ENCODE results near the gene CASP8AP2. TPM values are rescaled to one million over a fixed set of nuclear protein-coding genes. Genes with fewer than 3 reads are reported as not detected.
A peak's percentile ranks its signal among the peaks of the same experiment; 100 is the strongest.
"Not testable (repeated sequence)": the region's sequence is repeated elsewhere in the genome, so short reads cannot be mapped to it uniquely, and the experiment has no call there.

CASP8AP2 gene
- total RNA-seq = 10 to 100 TPM; 33.3 to 33.9 TPM

DNA sequence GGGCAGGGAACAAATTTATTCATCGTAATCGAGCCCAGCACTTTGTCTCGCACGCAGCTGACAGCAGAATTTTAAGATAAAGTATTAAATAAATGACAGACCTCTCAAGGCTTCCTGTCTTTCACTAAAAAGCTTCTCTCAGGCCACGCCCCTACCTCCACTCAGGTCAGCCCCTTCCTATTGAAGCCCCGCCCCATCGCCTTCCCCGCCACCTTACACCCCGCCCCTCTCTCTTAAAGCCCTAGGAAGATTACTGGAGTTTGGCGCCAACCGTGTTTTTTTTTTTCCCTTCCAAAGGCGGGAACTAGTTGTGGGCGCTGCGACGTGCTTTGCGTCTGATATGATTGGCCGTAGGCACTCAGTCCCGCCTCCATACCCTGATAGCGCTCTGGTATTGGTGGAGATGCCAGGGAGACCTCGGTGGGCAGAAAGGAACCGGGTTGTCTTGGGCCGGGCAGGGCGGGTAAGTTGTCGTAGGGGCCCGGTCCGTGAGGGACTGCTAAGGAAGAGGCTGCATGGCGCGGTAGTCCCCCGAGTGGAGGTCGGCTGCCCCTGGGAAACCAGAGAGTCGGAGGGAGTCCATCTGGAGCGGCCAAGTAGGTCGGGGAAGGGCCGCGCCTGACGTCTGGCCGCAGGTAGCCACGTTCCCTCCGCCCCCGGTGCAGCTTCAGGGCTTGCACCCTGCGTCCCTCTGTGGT, at the start of gene CASP8AP2:
TSS of gene CASP8AP2 (plus strand) at position 409 of the 698 bp plus-strand sequence.
- DNase-seq = peak; percentile 90
- Mint-ChIP-seq H3K27ac (peak within 1 kb of the TSS; percentile 98), H3K9me3 (peaks cover 1% of the 10 kb centered on the region), H3K36me3 (peaks cover 42% of the 10 kb centered on the region), H3K27me3 (no peaks in the 10 kb centered on the region), H3K4me1 (peaks cover 31% of the 10 kb centered on the region), H3K4me3 (peak within 1 kb of the TSS; percentile 99)

GRCh38 chr6:89781070-89782034, 48.3 kb upstream of the CASP8AP2 start:
- Mint-ChIP-seq H3K27me3 (no peaks in the 10 kb centered on the region), H3K4me1 (no peaks in the 10 kb centered on the region), H3K27ac (no peak overlapping the region), H3K9me3 (no peaks in the 10 kb centered on the region), H3K4me3 (no peak overlapping the region), H3K36me3 (peaks cover 54% of the 10 kb centered on the region)
- no peak for DNase-seq

DNA sequence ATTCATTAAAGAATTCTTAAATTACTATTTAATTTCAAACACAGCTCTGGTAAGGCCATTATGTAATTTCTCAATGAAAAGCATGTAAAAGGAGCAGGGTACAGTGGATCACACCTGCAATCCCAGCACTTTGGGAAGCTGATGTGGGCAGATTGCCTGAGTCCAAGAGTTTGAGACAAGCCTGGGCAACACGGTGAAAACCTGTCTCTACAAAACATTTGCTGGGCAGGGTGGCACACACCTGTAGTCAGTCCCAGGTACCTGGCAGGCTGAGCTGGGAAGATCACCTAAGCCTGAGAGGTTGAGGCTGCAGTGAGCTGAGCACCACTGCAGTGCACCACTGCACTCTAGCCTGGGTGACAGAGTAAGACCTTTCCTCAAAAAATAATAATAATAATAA, 47.5 kb upstream of the CASP8AP2 start:
- H3K27ac Mint-ChIP-seq = no peak overlapping the region
- no peaks in the 10 kb centered on the region for H3K4me1 Mint-ChIP-seq
- no peak for DNase-seq
- peaks cover 54% of the 10 kb centered on the region for H3K36me3 Mint-ChIP-seq
- H3K27me3 Mint-ChIP-seq = no peaks in the 10 kb centered on the region
- H3K9me3 Mint-ChIP-seq = no peaks in the 10 kb centered on the region
- no peak overlapping the region for H3K4me3 Mint-ChIP-seq

DNA sequence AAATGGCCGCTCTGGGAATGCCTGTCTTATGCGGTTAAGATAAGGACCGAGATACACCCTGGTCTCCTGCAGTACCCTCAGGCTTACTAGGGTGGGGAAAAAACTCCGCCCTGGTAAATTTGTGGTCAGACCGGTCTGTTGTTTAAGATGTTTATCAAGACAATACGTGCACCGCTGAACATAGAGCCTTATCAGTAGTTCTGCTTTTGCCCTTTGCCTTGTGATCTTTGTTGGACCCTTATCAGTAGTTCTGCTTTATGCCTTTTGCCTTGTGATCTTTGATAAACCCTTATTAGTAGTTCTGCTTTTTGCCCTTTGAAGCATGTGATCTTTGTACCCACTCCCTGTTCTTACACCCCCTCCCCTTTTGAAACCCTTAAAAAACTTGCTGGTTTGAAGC, 46.4 kb upstream of the CASP8AP2 start:
- H3K27me3 Mint-ChIP-seq, H3K27ac Mint-ChIP-seq, DNase-seq, H3K4me1 Mint-ChIP-seq, H3K9me3 Mint-ChIP-seq, H3K4me3 Mint-ChIP-seq: not testable (repeated sequence)
- H3K36me3 Mint-ChIP-seq = peaks cover 55% of the 10 kb centered on the region

DNA sequence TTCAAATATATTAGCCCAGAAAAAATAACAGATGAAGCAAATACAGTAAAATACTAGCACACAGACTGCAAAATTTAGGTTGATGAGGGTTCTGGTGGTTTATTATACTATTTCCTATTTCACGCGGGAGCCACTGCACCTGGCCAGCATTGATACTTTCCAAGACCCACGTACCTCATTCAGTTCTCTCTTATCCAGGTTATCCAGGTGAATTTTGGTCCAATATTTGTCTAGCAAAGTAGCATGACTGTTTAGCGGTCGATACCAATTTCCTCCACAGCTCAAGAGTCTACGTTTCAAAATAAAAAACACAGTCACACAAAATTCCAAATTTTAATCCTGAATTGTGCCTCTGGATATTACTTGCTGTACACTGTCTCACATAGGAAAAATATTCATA, 44.8 kb upstream of the CASP8AP2 start:
- no peak for DNase-seq
- Mint-ChIP-seq H3K4me3 (no peak overlapping the region), H3K9me3 (no peaks in the 10 kb centered on the region), H3K36me3 (peaks cover 59% of the 10 kb centered on the region), H3K27me3 (no peaks in the 10 kb centered on the region), H3K27ac (no peak overlapping the region), H3K4me1 (no peaks in the 10 kb centered on the region)

- no peak for DNase-seq
- Mint-ChIP-seq H3K27me3 (no peaks in the 10 kb centered on the region), H3K4me1 (no peaks in the 10 kb centered on the region), H3K27ac (no peak overlapping the region), H3K9me3 (no peaks in the 10 kb centered on the region), H3K36me3 (peaks cover 49% of the 10 kb centered on the region), H3K4me3 (no peak overlapping the region)
Observed at GRCh38 chr6:89786970-89787369, 42.7 kb upstream of the CASP8AP2 start.

DNA sequence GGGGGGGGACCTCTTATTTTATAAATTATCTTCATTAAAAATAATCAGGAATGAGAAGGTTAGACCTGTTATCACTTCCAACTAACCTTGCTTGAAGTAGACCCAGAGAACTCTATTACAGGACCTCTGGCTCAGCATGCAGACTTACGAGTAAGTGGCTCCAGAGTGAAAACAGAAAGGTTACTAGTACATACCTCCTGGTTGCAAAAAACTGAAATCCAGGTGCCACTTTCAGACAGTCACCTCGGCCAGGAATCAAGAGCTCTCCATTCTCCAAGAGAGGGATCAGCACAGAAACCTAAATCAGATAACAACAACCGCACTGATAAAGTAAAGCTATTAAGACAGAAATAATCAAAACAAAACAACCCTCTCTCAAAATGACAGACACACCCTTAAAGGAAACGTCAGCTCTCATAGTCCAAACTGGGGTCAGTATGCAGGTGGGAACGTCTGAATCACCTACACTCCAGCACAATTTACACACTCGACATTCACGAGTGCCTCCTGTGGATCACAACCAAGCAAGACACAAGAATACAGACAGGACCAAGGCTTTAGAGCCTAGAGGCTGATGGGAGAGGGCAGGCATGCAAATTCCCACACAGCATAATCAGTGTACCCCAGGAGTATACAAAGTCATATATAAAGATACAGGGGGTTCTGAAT, 41.9 kb upstream of the CASP8AP2 start:
- H3K4me3 Mint-ChIP-seq = no peak overlapping the region
- H3K9me3 Mint-ChIP-seq = no peaks in the 10 kb centered on the region
- no peaks in the 10 kb centered on the region for H3K27me3 Mint-ChIP-seq
- DNase-seq = no peak
- peaks cover 55% of the 10 kb centered on the region for H3K36me3 Mint-ChIP-seq
- H3K27ac Mint-ChIP-seq = no peak overlapping the region
- peaks cover 1% of the 10 kb centered on the region for H3K4me1 Mint-ChIP-seq

DNA sequence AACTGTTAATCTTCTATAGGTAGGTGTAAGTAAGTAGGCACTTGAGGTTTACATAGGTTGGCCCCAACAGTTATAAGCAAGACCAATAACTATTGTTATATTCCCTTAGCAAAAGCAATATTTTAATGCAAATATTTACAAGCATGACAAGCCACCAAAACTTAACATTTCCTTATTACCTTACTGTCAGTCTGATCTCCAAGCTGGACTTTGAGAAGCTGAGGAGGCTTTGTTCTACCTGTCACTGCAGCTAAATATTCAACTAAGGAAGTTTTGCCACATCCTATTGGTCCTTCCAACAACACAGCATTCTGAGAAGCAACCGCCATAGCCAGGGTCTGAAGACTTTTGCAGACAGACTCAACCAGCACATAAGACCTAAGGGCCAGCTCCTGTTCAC, 39.7 kb upstream of the CASP8AP2 start:
- no peak overlapping the region for H3K27ac Mint-ChIP-seq
- no peaks in the 10 kb centered on the region for H3K27me3 Mint-ChIP-seq
- no peak for DNase-seq
- H3K4me3 Mint-ChIP-seq = no peak overlapping the region
- H3K9me3 Mint-ChIP-seq = no peaks in the 10 kb centered on the region
- peaks cover 23% of the 10 kb centered on the region for H3K4me1 Mint-ChIP-seq
- H3K36me3 Mint-ChIP-seq = peaks cover 59% of the 10 kb centered on the region

DNA sequence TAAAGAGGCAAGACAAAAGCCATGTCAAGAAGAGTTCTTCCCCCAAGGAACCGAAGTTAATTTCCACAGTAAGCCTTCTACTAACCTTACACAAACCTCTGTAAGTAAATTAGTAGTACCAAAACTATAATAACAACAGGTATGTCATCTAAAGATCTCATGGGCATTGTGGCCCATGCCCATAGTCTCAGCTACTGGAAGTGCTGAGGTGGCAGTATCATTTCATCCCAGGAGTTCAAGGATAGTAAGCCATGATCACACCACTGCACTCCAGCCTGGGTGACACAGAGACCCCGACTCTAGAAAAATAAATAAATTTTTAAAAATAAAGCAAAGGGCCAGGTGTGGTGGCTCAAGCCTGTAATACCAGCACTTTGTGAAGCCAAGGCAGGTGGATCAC, 39.3 kb upstream of the CASP8AP2 start:
- Mint-ChIP-seq H3K4me3 (no peak overlapping the region), H3K27me3 (no peaks in the 10 kb centered on the region), H3K9me3 (no peaks in the 10 kb centered on the region), H3K27ac (no peak overlapping the region), H3K36me3 (peaks cover 58% of the 10 kb centered on the region), H3K4me1 (peaks cover 28% of the 10 kb centered on the region)
- DNase-seq = no peak

DNA sequence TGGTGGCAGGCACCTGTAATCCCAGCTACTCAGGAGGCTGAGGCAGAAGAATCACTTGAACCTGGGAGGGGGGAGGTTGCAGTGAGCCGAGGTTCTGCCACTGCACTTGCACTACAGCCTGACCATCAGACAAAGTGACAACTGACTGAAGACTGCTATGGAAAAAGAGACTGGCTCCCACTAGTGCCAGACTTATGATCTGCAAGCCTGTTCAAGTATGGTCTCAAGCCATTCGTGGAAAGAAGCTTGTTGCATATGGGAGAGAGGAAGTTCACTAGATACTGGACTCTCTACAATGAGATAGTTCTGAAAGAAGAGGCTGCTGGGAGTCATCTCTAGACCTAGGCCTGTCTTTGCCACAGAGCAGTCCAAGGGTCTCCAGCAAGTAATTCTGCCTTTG, 36.8 kb upstream of the CASP8AP2 start:
- Mint-ChIP-seq H3K27ac (peak overlapping the region; percentile 84), H3K36me3 (peaks cover 57% of the 10 kb centered on the region), H3K4me3 (no peak overlapping the region), H3K27me3 (no peaks in the 10 kb centered on the region), H3K4me1 (peaks cover 31% of the 10 kb centered on the region), H3K9me3 (no peaks in the 10 kb centered on the region)
- peak; percentile 12 for DNase-seq

- H3K4me3 Mint-ChIP-seq = peak overlapping the region; percentile 2
- no peaks in the 10 kb centered on the region for H3K27me3 Mint-ChIP-seq
- peaks cover 52% of the 10 kb centered on the region for H3K36me3 Mint-ChIP-seq
- no peak for DNase-seq
- peaks cover 31% of the 10 kb centered on the region for H3K4me1 Mint-ChIP-seq
- no peaks in the 10 kb centered on the region for H3K9me3 Mint-ChIP-seq
- peak overlapping the region; percentile 84 for H3K27ac Mint-ChIP-seq
Observed at GRCh38 chr6:89793586-89793985, 36.1 kb upstream of the CASP8AP2 start.

GRCh38 chr6:89794324-89794723, 35.4 kb upstream of the CASP8AP2 start:
- Mint-ChIP-seq H3K27me3 (no peaks in the 10 kb centered on the region), H3K9me3 (no peaks in the 10 kb centered on the region), H3K4me3 (peak overlapping the region; percentile 2), H3K27ac (peak overlapping the region; percentile 84), H3K36me3 (peaks cover 54% of the 10 kb centered on the region), H3K4me1 (peaks cover 31% of the 10 kb centered on the region)
- peak; percentile 14 for DNase-seq

- Mint-ChIP-seq H3K36me3 (peaks cover 53% of the 10 kb centered on the region), H3K9me3 (no peaks in the 10 kb centered on the region), H3K27ac (no peak overlapping the region), H3K4me1 (peaks cover 38% of the 10 kb centered on the region), H3K4me3 (no peak overlapping the region), H3K27me3 (no peaks in the 10 kb centered on the region)
- no peak for DNase-seq
Observed at GRCh38 chr6:89797317-89797716, 32.4 kb upstream of the CASP8AP2 start.

DNA sequence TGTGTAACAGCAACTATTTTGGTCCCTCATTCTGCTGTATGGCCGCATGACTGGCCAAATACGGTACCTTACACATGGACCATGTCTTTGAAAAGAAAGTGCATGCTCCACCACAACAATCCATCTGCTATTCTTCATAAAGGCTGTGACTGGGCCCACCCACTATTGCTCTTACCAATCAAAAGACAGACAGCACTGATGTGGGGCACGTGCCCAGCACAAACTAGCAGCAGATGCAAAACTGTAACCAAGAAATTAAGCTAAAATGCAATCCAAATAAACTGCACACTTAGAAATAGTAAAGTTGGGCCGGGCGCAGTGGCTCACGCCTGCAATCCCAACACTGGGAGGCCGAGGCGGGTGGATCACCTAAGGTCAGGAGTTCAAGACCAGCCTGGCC, 30.6 kb upstream of the CASP8AP2 start:
- no peaks in the 10 kb centered on the region for H3K9me3 Mint-ChIP-seq
- H3K27me3 Mint-ChIP-seq = no peaks in the 10 kb centered on the region

DNA sequence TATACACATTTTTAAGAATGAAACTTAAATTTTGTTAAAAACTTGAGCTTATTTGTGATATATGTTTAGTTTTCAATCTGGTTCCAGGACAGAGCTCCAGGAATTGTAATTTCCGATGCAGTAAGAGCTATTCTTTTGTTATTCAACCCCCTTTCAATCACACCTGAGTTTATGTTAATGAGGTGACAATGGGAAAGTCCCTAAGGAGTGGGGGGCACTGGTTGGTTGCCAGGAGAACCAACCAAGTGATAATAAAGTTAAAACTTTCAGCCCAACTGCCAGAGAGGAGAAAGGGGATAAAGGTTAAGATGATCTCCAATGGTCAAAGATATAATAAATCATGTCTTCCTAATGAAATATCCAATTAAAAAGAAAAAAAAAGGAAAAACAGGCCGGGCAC, 29.9 kb upstream of the CASP8AP2 start:
- peaks cover 31% of the 10 kb centered on the region for H3K36me3 Mint-ChIP-seq
- H3K9me3 Mint-ChIP-seq = no peaks in the 10 kb centered on the region
- H3K4me1 Mint-ChIP-seq = peaks cover 17% of the 10 kb centered on the region
- no peaks in the 10 kb centered on the region for H3K27me3 Mint-ChIP-seq
- H3K27ac Mint-ChIP-seq = peak overlapping the region; percentile 52
- DNase-seq = no peak
- no peak overlapping the region for H3K4me3 Mint-ChIP-seq

More for the DNA sequence above, 30.6 kb upstream of the CASP8AP2 start:
- H3K4me1 Mint-ChIP-seq = peaks cover 24% of the 10 kb centered on the region
- no peak overlapping the region for H3K4me3 Mint-ChIP-seq
- no peak for DNase-seq
- peaks cover 38% of the 10 kb centered on the region for H3K36me3 Mint-ChIP-seq
- no peak overlapping the region for H3K27ac Mint-ChIP-seq
